Measurements from ENCODE around the gene CALCOCO2.

Gene CALCOCO2

GRCh38 chr17:48878920-48879898, 48.4 kb downstream of the CALCOCO2 start:
- TF ChIP-seq CTCF (conservative IDR thresholded peaks at IDR 0.05; ENCODE audit: low read length) = peak; percentile 99
- peak; percentile 61 for DNase-seq (ENCODE audit: low read depth)
- H3K4me3 ChIP-seq (ENCODE audit: low read length) = no peak overlapping the region

- no peak overlapping the region for H3K4me3 ChIP-seq (ENCODE audit: low read length)
- no peak for TF ChIP-seq CTCF (conservative IDR thresholded peaks at IDR 0.05; ENCODE audit: low read length)
- no peak for DNase-seq (ENCODE audit: low read depth)
Measured at GRCh38 chr17:48882272-48882671, 51.4 kb downstream of the CALCOCO2 start.

GRCh38 chr17:48883171-48883570, 52.3 kb downstream of the CALCOCO2 start:
- H3K4me3 ChIP-seq (ENCODE audit: low read length) = no peak overlapping the region
- TF ChIP-seq CTCF (conservative IDR thresholded peaks at IDR 0.05; ENCODE audit: low read length) = no peak
- DNase-seq (ENCODE audit: low read depth) = no peak

- TF ChIP-seq CTCF (conservative IDR thresholded peaks at IDR 0.05; ENCODE audit: low read length) = no peak
- no peak overlapping the region for H3K4me3 ChIP-seq (ENCODE audit: low read length)
- DNase-seq (ENCODE audit: low read depth) = no peak
Measured at GRCh38 chr17:48890086-48890485, 59.3 kb downstream of the CALCOCO2 start.

GRCh38 chr17:48892940-48893645, 62.3 kb downstream of the CALCOCO2 start:
- H3K4me3 ChIP-seq (ENCODE audit: low read length) = peak overlapping the region; percentile 99
- DNase-seq (ENCODE audit: low read depth) = no peak

More at GRCh38 chr17:48892940-48893645, 62.3 kb downstream of the CALCOCO2 start:
- TF ChIP-seq CTCF (conservative IDR thresholded peaks at IDR 0.05; ENCODE audit: low read length) = no peak

Data from AG10803 (cell line).